ENCODE measurements around the gene RRAS. TPM values are rescaled to one million over a fixed set of nuclear protein-coding genes. Genes with fewer than 3 reads are reported as not detected.

RRAS gene
- polyA plus RNA-seq, 4 donors, result 23.7 to 32.2 (median 25.8) TPM

Other genes with a start within 250 kb of the RRAS start
- not detected for gene PTH2, start 216.7 kb downstream of the RRAS start, polyA plus RNA-seq (ENCODE audit: insufficient read length in 4 of 4)
- gene GFY, start 214.8 kb downstream of the RRAS start, polyA plus RNA-seq (ENCODE audit: insufficient read length in 4 of 4), result under 1 TPM in 1 of 4 donors, not detected in 3; 0.04 TPM
- under 1 TPM; 0.25 to 0.49 (median 0.40) TPM for gene SLC17A7, start 198.6 kb downstream of the RRAS start, polyA plus RNA-seq (ENCODE audit: insufficient read length in 4 of 4)
- 10 to 100 TPM; 79.0 to 96.1 (median 82.8) TPM for gene PIH1D1, start 188.3 kb downstream of the RRAS start, polyA plus RNA-seq (ENCODE audit: insufficient read length in 4 of 4)
- gene ALDH16A1, start 186.9 kb downstream of the RRAS start, polyA plus RNA-seq (ENCODE audit: insufficient read length in 4 of 4), result 10 to 100 TPM; 16.6 to 27.5 (median 18.3) TPM
- gene FLT3LG, start 165.9 kb downstream of the RRAS start, polyA plus RNA-seq (ENCODE audit: insufficient read length in 4 of 4), result 1 to 10 TPM; 2.6 to 4.5 (median 3.6) TPM
- 1,000 to 10,000 TPM; 2,364 to 2,825 (median 2,611) TPM for gene RPL13A, start 152.5 kb downstream of the RRAS start, polyA plus RNA-seq (ENCODE audit: insufficient read length in 4 of 4)
- 1,000 to 10,000 TPM; 2,560 to 2,862 (median 2,794) TPM for gene RPS11, start 143.7 kb downstream of the RRAS start, polyA plus RNA-seq (ENCODE audit: insufficient read length in 4 of 4)
- 100 to 1,000 TPM; 242 to 339 (median 259) TPM for gene FCGRT, start 127.5 kb downstream of the RRAS start, polyA plus RNA-seq (ENCODE audit: insufficient read length in 4 of 4)
- gene RCN3, start 112.1 kb downstream of the RRAS start, polyA plus RNA-seq (ENCODE audit: insufficient read length in 4 of 4), result 10 to 100 TPM; 14.5 to 23.3 (median 17.4) TPM
- 10 to 100 TPM; 53.6 to 73.7 (median 60.5) TPM for gene NOSIP, start 59.6 kb downstream of the RRAS start, polyA plus RNA-seq (ENCODE audit: insufficient read length in 4 of 4)
- gene PRRG2, start 58.8 kb downstream of the RRAS start, polyA plus RNA-seq (ENCODE audit: insufficient read length in 4 of 4), result 1 to 10 TPM; 7.3 to 9.3 (median 8.3) TPM
- 10 to 100 TPM; 17.9 to 27.1 (median 20.2) TPM for gene PRR12, start 49.0 kb downstream of the RRAS start, polyA plus RNA-seq (ENCODE audit: insufficient read length in 4 of 4)
- gene SCAF1, start 2.1 kb upstream of the RRAS start, polyA plus RNA-seq (ENCODE audit: insufficient read length in 4 of 4), result 10 to 100 TPM; 31.4 to 47.6 (median 34.7) TPM
- 10 to 100 TPM; 41.2 to 56.3 (median 47.9) TPM for gene IRF3, start 25.7 kb upstream of the RRAS start, polyA plus RNA-seq (ENCODE audit: insufficient read length in 4 of 4)
- gene BCL2L12, start 25.8 kb upstream of the RRAS start, polyA plus RNA-seq (ENCODE audit: insufficient read length in 4 of 4), result 10 to 100 TPM; 20.5 to 32.6 (median 23.9) TPM
- 100 to 1,000 TPM; 196 to 239 (median 211) TPM for gene PRMT1, start 37.1 kb upstream of the RRAS start, polyA plus RNA-seq (ENCODE audit: insufficient read length in 4 of 4)
- 1 to 10 TPM in 3 of 4 donors, under 1 TPM in 1; 0.61 to 1.6 (median 1.3) TPM for gene ADM5, start 49.5 kb upstream of the RRAS start, polyA plus RNA-seq (ENCODE audit: insufficient read length in 4 of 4)
- 10 to 100 TPM; 10.3 to 13.3 (median 12.2) TPM for gene CPT1C, start 51.0 kb upstream of the RRAS start, polyA plus RNA-seq (ENCODE audit: insufficient read length in 4 of 4)
- gene TSKS, start 123.2 kb upstream of the RRAS start, polyA plus RNA-seq (ENCODE audit: insufficient read length in 4 of 4), result under 1 TPM in 2 of 4 donors, not detected in 2; 0.11 to 0.38 TPM
- 10 to 100 TPM; 48.7 to 68.2 (median 52.9) TPM for gene AP2A1, start 126.9 kb upstream of the RRAS start, polyA plus RNA-seq (ENCODE audit: insufficient read length in 4 of 4)
- 10 to 100 TPM; 29.6 to 40.2 (median 31.7) TPM for gene FUZ, start 173.1 kb upstream of the RRAS start, polyA plus RNA-seq (ENCODE audit: insufficient read length in 4 of 4)
- 10 to 100 TPM; 58.8 to 74.9 (median 66.2) TPM for gene MED25, start 178.1 kb upstream of the RRAS start, polyA plus RNA-seq (ENCODE audit: insufficient read length in 4 of 4)
- gene PTOV1, start 211.0 kb upstream of the RRAS start, polyA plus RNA-seq (ENCODE audit: insufficient read length in 4 of 4), result 100 to 1,000 TPM; 249 to 353 (median 277) TPM
- gene PNKP, start 227.4 kb upstream of the RRAS start, polyA plus RNA-seq (ENCODE audit: insufficient read length in 4 of 4), result 10 to 100 TPM; 42.7 to 57.9 (median 46.3) TPM
- gene AKT1S1, start 237.2 kb upstream of the RRAS start, polyA plus RNA-seq (ENCODE audit: insufficient read length in 4 of 4), result 10 to 100 TPM; 30.0 to 43.8 (median 34.2) TPM
- 10 to 100 TPM; 40.4 to 51.4 (median 43.4) TPM for gene TBC1D17, start 237.6 kb upstream of the RRAS start, polyA plus RNA-seq (ENCODE audit: insufficient read length in 4 of 4)